Gastrocnemius medialis (tissue), 4 donors: ENCODE results near the gene CRABP2.

Experiments used
- CTCF ChIP-seq, 5 experiments: fragments of 450-650 bp in 3 of 5; fragments of 200-600 bp in 2 of 5; sonication (generic) in 2 of 5; IDR thresholded peaks in 4 of 5; conservative IDR thresholded peaks in 1 of 5; 1 replicate in 4 of 5; 2 replicates in 1 of 5; pipeline ENCODE4 v1.5.1; 2016 to 2019; ENCODE audit warnings: antibody characterized with exemption in 5 of 5, mild to moderate bottlenecking in 3 of 5, moderate library complexity in 3 of 5
- POLR2A ChIP-seq, 2 donors: fragments of 450-650 bp; IDR thresholded peaks; one replicate each; pipeline ENCODE4 v1.6.1; 2017; ENCODE audit warnings: antibody characterized with exemption in 2 of 2, mild to moderate bottlenecking in 2 of 2, moderate library complexity in 2 of 2

GRCh38 chr1:156738407-156738806, 33.0 kb upstream of the CRABP2 start:
- TF ChIP-seq CTCF (IDR thresholded peaks at IDR 0.05 in 4 of 5, conservative IDR thresholded peaks at IDR 0.05 in 1 of 5) = no peak
- TF ChIP-seq POLR2A (IDR thresholded peaks at IDR 0.05) = no peak
